Coronary artery (tissue), 2 donors: ENCODE results near the gene PEF1.

Experiments
- DNase-seq: peaks from one replicate; pipeline ENCODE4 v3.0.0-alpha.2; 2017; ENCODE audit warnings: low spot score
- H3K27ac ChIP-seq, 2 donors: fragments of 200-600 bp; sonication (generic); one replicate each; pipeline ENCODE4 v1.5.1; 2016 to 2019
- H3K4me3 ChIP-seq: fragments of 200-600 bp; sonication (generic); 2 replicates; pipeline ENCODE4 v1.5.1; 2016; ENCODE audit warnings: mild to moderate bottlenecking, moderate library complexity
- CTCF ChIP-seq: fragments of 200-600 bp; sonication (generic); IDR thresholded peaks from one replicate; pipeline ENCODE4 v1.5.1; 2019; ENCODE audit warnings: antibody characterized with exemption

PEF1 gene

GRCh38 chr1:31668303-31668883, 23.7 kb upstream of the PEF1 start:
- no peak for DNase-seq
- no peak overlapping the region for H3K27ac ChIP-seq
- no peak for TF ChIP-seq CTCF
- no peak overlapping the region for H3K4me3 ChIP-seq

- TF ChIP-seq CTCF = no peak
- DNase-seq = no peak
- Histone ChIP-seq H3K4me3 (no peak overlapping the region), H3K27ac (peak overlapping the region in 1 of 2 donors; percentile 7)
These were observed 22.5 kb upstream of the PEF1 start for GRCh38 chr1:31667065-31667785.

GRCh38 chr1:31666263-31666963, 21.7 kb upstream of the PEF1 start:
- Histone ChIP-seq H3K27ac (peak overlapping the region; percentile 7 to 54), H3K4me3 (no peak overlapping the region)
- no peak for DNase-seq
- TF ChIP-seq CTCF = no peak

GRCh38 chr1:31665234-31665878, 20.7 kb upstream of the PEF1 start:
- DNase-seq = no peak
- Histone ChIP-seq H3K27ac (peak overlapping the region; percentile 16 to 54), H3K4me3 (no peak overlapping the region)
- no peak for TF ChIP-seq CTCF

GRCh38 chr1:31664528-31664927, 19.9 kb upstream of the PEF1 start:
- Histone ChIP-seq H3K27ac (no peak overlapping the region), H3K4me3 (no peak overlapping the region)
- DNase-seq = no peak
- TF ChIP-seq CTCF = no peak

- no peak overlapping the region for H3K4me3 ChIP-seq
- DNase-seq = no peak
- H3K27ac ChIP-seq = no peak overlapping the region
- peak; percentile 94 for TF ChIP-seq CTCF
These were observed 19.2 kb upstream of the PEF1 start for GRCh38 chr1:31663622-31664452.
